Peyer's patch (tissue), 4 donors: ENCODE results near the gene LITAFD.

Experiments used
- POLR2A ChIP-seq, 2 donors: fragments of 450-650 bp; IDR thresholded peaks; one replicate each; pipeline ENCODE4 v1.5.1; 2017; ENCODE audit warnings: antibody characterized with exemption in 2 of 2, mild to moderate bottlenecking in 2 of 2, moderate library complexity in 2 of 2
- TF ChIP-seq, protein P1 (sequence below), 6 experiments: fragments of 450-650 bp in 4 of 6; fragments of 200-600 bp in 2 of 6; sonication (generic) in 1 of 6; IDR thresholded peaks; one replicate each; pipeline ENCODE4 v1.5.1; 2017 to 2019; ENCODE audit warnings: antibody characterized with exemption in 6 of 6, mild to moderate bottlenecking in 3 of 6, moderate library complexity in 1 of 6

DNA sequence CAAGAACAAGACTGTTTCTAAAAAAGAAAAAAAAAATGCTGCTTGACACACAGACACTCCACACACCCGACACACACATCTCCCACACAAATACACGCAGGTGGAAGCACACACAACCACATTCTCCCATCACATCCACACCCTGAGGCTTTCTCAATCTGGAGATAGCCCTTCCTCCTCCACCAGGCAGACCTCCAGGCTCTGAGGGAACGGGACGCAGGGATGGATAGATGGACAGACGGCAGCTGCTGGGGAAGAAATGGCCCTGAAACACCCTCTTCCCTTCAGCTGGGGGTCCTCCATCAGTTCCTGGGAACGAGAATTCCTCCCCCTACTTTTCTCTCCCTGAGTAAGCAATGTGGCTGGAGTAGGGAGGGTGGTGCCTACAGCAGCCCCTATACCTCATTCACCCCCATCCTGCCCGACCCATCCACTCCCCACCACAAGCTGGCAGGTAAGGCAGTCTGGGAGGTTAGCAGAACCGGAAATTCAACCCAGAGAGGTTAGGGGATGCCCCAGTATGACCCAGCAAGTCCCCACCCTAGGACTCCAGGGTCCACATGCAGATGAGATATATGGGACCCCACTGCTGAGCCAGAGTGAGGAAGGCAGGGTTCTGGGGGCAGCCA, 4.1 kb upstream of the LITAFD start:
- no peak for TF ChIP-seq POLR2A (IDR thresholded peaks at IDR 0.05)
- TF ChIP-seq, protein P1, sequence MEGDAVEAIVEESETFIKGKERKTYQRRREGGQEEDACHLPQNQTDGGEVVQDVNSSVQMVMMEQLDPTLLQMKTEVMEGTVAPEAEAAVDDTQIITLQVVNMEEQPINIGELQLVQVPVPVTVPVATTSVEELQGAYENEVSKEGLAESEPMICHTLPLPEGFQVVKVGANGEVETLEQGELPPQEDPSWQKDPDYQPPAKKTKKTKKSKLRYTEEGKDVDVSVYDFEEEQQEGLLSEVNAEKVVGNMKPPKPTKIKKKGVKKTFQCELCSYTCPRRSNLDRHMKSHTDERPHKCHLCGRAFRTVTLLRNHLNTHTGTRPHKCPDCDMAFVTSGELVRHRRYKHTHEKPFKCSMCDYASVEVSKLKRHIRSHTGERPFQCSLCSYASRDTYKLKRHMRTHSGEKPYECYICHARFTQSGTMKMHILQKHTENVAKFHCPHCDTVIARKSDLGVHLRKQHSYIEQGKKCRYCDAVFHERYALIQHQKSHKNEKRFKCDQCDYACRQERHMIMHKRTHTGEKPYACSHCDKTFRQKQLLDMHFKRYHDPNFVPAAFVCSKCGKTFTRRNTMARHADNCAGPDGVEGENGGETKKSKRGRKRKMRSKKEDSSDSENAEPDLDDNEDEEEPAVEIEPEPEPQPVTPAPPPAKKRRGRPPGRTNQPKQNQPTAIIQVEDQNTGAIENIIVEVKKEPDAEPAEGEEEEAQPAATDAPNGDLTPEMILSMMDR (IDR thresholded peaks at IDR 0.05) = no peak
